Fibroblast of mammary gland (primary cell): ENCODE results near the gene S100A9.

ENCODE experiments used
- DNase-seq: peaks from one replicate; pipeline ENCODE4 v3.0.0-alpha.2; 2010; ENCODE audit warnings: low read depth
- H3K4me3 ChIP-seq: 2 replicates; pipeline ENCODE4 v1.5.1; 2011; ENCODE audit warnings: low read depth, mild to moderate bottlenecking, low read length, moderate library complexity; ENCODE audit not compliant: control insufficient read depth
- TF ChIP-seq, protein P1 (sequence below): conservative IDR thresholded peaks from 2 replicates; pipeline ENCODE4 v1.5.1; 2011; ENCODE audit warnings: low read depth, low read length, inconsistent platforms; ENCODE audit not compliant: control insufficient read depth, insufficient read depth

S100A9 gene

DNA sequence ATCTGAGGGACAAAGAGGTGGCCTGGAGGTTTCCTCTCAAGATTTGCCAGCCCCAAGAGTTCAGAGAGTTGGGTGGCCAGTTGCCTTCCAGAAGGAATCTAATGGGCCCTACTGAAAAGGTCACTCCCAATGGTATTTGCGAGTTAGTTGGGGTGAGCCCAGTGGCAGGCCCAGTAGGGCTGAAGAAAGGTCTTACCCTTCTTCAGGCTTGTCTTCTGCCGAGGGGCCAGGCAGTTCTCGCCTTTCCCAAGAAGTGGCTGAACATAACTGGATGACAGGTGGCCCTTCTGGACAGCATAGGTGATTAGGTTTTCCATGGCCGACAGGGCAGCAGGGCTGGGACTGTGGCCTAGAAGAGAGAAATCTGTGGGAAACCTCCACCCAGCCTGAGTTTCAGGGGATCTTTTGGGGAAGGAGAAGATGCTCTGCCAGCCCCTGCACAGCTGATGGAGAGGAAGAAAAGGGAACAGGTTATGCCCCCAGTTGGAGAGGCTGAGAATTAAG, 16.2 kb upstream of the S100A9 start:
- DNase-seq = no peak
- no peak overlapping the region for H3K4me3 ChIP-seq
- TF ChIP-seq, protein P1, sequence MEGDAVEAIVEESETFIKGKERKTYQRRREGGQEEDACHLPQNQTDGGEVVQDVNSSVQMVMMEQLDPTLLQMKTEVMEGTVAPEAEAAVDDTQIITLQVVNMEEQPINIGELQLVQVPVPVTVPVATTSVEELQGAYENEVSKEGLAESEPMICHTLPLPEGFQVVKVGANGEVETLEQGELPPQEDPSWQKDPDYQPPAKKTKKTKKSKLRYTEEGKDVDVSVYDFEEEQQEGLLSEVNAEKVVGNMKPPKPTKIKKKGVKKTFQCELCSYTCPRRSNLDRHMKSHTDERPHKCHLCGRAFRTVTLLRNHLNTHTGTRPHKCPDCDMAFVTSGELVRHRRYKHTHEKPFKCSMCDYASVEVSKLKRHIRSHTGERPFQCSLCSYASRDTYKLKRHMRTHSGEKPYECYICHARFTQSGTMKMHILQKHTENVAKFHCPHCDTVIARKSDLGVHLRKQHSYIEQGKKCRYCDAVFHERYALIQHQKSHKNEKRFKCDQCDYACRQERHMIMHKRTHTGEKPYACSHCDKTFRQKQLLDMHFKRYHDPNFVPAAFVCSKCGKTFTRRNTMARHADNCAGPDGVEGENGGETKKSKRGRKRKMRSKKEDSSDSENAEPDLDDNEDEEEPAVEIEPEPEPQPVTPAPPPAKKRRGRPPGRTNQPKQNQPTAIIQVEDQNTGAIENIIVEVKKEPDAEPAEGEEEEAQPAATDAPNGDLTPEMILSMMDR = no peak

DNA sequence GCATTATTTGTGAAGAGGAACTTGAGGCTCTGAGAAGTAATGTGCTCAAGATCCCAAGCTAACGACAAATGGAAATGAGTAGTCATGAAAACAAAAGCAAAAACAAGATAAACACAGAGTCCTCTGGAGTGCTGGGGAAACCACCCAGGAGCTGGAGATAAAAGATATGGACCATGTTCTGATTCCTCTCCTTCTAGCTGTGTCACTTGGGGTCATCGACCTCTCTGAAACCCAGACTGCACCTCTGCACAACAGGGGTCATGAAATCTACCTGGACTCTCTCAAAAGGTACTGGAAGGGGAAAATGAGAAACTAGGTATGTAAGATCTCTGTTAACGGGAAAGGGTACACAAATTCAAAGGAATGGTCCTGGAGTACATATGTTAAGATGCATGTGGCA, 15.5 kb upstream of the S100A9 start:
- no peak for DNase-seq
- H3K4me3 ChIP-seq = no peak overlapping the region
- TF ChIP-seq, protein P1 = no peak

DNA sequence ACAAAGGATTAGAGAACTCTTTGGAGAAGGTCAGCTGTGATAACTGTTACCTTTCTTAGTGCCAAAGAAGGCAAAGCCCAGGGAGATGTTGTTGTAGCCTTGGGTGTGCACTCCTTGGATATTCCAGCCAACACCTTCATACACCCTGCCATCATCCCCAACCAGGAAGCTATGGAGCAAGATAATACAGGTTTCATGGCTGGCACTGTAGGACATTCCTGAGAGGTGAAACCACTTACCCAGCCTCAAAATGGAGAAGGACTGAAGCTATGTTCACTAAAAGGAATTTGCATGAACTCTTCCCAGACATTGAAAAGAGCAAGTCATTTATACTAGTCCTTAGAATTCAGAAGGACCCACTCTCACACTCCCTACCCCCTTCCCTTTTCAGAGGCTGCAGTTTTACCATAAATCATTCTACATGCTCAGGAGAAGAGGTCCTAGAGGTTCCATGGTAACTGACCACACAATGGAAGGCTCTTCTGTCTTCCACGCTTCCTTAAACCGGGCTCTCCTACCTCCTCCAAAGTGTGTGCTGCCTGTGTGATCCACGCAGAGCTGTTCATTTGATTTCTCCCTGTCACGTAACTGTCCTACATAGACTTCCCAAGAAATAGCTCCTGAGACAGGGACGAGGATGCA, 14.5 kb upstream of the S100A9 start:
- H3K4me3 ChIP-seq = no peak overlapping the region
- DNase-seq = no peak
- TF ChIP-seq, protein P1 = no peak

DNA sequence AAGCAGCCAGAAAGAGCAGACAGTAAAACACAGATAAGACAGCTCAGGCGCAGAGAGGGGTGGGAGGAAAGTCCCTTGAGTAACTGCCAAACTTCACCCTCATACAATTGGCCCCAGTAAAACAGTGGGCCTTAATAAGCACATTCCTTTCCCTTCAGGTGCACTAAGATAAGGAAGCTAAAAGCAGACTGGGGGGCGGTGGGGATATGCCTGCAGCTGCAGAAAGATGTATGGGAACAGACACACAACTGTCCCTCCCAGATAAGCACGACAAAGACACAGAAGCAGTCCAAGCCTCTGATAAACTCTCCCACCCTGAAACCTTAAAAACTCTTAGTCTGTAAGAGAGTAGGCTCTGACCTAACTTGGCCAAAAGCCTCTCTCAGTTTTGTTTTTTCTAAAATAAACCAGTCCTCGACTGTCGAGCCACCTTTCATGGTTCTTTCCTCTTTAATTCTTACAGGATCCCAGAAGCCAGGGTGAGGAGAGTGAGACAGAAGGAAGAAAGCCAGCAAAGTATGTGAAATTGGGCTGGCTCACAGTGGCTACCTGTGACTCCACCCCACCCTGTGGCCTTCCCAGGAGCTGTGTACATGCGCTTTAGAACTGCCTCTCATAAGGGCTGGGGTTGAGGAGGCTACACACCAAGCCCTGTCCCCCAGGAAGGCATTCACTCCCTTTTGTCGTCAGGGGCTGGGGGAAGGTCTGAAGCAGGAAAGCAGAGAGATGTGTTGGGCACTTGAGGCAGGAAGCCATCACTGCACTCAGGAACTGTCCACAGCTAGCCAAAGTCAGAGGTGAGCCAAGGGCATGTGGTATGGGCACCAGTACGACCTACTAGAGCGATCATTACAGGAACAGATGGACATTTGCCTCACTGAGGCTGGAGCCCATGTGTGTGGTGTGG, 13.6 kb upstream of the S100A9 start:
- TF ChIP-seq, protein P1 = no peak
- H3K4me3 ChIP-seq = no peak overlapping the region
- no peak for DNase-seq

DNA sequence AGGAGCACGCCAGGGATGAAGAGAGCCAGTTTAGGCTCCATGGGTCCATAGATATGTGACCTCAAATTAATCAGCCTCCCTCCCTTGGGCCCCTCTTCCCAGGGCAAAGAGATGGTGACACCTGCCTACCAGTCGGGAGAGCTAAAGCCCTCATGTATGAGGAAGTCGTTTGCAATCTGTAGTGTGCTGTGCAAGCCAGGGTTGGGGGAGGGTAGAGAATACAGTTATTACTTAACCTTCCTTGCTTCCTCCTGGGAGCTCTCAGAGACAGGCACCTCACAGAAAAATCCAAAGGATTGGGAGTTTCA, 13.0 kb upstream of the S100A9 start:
- TF ChIP-seq, protein P1 = no peak
- H3K4me3 ChIP-seq = no peak overlapping the region
- no peak for DNase-seq

DNA sequence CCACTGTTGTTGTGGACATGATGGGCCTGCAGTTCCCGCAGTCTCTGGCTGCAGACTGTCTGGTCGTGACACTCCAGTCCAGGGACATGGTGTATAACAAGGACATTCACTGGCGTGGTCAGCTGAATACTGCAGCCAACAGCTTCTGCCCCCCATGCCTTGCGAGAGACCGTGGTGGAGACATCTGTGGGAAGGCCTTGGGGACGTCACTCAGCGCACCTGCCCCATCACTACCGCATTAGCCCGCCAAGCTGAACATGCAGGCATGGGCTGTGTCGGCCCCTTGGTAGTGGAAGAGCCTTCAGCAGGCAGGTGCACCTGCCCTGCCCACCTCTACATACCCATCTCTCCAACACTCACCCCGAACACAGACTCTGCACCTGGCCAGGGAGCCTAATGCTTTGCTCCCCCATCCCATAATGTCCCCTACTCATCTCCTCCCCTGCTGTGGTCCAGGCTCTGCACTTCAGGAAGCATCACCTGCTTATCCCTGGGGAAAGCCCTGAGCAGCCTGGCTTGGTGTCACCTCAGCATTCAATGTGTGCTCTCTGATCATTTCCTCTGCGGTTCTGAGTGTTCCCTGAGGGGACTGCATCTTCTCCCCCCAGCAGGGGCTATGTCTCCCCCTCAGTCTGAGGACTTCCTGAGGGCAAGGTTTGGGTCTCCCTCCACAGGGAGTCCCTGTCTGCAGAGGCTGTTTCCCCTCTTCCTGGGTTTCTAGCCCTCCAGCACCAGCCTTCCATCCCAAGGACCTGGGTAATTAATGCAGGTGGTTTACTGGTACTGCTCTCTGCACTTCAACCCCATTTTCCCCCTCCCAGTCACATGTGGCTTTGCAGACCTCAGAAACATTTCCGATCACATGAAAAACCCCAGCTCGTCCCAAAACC, 12.2 kb upstream of the S100A9 start:
- H3K4me3 ChIP-seq = no peak overlapping the region
- TF ChIP-seq, protein P1 = no peak
- no peak for DNase-seq
